Globus pallidus (tissue), 1 donor: ENCODE data around the gene ZDHHC14.
"Not testable (repeated sequence)": the region's sequence is repeated elsewhere in the genome, so short reads cannot be mapped to it uniquely, and the experiment has no call there.

Source experiments
- DNase-seq: peaks from one replicate; pipeline ENCODE4 v3.0.0-alpha.2; 2015; ENCODE audit warnings: low spot score

ZDHHC14 gene

DNA sequence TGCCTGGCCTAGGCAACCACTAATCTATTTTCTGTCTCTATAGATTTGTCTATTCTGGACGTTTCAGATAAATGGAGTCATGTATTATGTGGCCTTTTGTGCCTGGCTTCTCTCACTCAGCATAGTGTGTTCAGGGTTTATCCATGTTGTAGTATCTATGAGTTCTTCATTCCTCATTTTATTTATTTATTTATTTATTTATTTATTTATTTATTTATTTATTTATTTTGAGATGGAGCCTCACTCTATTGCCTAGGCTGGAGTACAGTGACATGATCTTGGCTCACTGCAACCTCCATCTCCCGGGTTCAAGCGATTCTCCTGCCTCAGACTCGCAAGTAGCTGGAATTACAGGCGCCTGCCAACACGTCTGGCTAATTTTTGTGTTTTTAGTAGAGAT, 86.3 kb downstream of the ZDHHC14 start:
- DNase-seq: not testable (repeated sequence)

DNA sequence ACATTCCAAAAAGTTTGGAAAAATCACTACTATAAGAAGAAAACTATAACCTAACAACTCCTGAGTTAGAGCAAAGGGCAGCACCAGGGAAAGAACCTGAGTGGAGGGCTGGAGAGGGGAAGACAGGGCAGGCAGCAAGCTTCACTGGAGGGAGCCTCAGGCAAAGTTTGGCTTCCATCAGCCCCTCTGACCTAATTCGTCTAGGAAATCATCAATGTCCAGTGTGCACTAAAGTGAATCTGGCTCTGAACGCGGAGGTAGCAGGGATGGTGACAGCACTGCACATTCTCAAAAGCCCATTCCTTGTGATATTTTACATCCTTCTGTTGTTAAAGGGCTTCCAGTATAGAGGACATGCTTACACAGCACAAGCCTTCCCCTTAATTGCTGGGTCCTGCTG, 87.1 kb downstream of the ZDHHC14 start:
- no peak for DNase-seq

DNA sequence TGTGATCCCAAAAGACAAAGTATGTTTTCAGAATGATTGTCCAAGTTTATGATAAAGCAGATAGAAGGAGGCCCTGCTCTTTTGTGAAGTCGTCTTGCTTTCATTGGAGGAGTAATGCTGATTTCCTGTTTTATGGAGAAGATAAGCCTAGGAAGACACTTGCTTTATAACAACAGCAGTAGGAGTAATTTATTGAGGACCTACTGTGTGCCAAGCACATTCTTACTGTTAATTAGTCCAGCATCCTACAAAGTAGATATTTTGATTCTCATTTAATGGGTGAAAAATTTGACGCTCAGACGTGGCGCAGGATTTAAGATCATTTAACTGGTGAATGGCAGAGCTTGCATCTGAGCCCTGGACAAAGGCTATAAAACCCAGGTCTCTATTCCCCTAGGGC, 87.6 kb downstream of the ZDHHC14 start:
- DNase-seq: no peak

DNA sequence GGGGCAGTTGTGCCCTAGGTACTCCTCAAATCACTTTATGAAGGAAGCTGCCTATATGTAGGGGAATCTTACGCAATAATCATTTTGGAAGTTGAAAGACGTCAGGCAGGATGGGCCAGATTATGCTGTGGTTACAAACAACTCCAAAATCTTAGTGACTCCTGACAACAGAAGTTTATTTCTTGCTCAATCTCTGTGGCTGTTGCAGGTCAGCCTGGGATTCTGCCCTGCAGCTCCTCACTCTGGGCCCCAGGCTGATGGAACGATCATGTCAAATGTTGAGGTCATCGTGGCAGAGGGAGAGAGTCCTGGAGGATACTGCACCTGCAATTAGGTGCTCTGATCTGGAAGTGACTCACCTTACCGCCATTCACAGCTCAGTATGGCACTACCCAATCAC, 88.4 kb downstream of the ZDHHC14 start:
- no peak for DNase-seq

DNA sequence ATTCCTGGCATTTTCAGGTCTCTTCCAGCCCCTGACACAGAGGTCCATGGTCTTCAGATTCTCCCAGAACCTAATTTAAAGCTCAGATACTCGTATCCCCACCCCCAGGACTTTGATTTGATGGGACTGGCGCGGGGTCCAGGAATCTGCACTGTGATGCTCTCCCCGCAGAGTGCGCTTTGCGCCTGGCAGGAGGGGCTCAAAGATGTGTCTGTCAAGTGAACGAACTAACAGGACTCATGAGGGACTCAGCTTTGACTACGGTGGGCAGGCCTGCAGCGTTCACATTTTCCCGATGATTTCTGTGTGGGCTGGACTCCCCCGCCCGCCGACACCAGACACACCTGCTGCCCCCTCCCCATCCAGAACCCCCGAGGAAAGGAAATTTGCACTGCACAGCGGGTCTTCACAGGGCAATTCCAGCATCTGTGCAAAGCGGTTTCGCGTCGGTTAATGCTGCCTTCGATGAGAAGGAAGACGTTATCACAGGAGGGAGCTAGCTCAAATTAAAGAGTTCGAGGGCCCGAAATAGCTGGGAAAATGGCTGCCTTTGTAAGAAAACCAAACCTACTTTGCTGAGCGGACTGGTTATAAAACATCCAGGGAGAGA, 90.2 kb downstream of the ZDHHC14 start:
- DNase-seq: no peak

DNA sequence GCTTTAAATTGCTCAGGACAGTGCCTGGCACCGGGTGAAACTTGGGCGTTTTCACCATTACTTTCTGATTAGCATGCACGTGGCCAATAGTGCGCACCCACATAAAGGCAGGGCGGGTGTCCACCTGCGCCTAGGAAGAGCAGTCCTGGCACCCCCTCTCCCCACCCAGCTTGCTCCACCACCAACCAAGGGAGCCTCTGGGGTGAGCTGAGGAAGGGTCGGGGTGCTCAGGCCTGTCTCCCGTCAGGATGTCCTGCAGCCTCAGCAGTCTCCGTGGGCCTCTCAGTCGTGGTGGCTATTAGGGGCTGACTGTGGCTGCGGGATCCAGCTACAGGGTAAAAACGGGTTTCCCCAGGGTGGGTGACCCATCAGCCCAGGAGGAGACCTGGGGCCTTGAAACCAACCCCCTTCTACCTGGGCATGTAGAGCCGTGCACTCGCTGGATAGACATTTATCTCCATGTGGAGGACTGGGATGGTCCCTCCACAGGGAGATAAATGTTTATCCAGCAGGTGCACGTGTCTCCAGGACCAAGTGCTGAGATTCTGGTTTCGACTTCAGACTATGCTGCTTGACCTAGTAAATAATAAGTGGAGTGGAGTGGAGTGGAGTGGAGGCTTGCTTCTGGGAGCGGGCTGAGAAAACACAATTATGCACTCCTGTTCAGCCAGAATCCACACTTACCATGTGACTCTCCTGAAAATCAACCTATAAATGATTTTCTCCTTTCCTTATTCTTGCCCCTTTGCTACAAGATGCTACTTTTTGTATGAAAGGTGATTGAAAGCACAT, 91.1 kb downstream of the ZDHHC14 start:
- no peak for DNase-seq

GRCh38 chr6:157476797-157477196, 95.8 kb downstream of the ZDHHC14 start:
- DNase-seq: no peak

- no peak for DNase-seq
These were observed 97.9 kb downstream of the ZDHHC14 start for GRCh38 chr6:157478926-157479325.

- DNase-seq: no peak
These were observed 98.7 kb downstream of the ZDHHC14 start for GRCh38 chr6:157479464-157480303.

DNA sequence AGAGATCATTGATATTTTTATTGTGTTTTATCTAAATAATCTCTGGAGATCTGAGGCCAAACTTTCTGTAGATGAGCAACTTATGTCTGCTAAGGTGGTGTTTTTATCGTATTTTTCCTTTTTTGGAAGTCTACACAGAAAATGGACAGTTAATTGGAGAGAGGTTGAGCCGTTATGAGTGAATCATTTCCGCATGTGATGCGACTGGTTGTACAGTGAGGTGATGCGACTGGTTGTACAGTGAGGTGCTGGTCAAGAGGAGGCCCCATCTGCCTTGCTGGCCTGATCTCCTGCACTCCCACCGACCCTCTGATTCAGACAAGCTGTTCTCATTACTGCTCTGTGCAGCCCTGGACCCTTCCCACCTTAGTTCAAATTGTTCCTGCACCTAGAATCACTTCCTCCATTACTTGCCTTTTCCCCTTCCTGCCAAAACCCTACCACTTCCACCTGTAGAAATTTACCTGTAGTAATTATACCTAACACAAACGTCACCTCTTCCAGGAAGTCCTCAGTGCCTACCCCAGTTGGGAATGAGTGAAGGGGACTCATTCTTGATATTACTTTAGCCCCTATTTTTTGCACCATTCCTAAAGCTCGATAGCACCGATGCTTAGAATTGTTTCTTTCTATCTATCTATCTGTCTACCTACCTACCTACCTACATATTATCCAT, 100.3 kb downstream of the ZDHHC14 start:
- DNase-seq: no peak

DNA sequence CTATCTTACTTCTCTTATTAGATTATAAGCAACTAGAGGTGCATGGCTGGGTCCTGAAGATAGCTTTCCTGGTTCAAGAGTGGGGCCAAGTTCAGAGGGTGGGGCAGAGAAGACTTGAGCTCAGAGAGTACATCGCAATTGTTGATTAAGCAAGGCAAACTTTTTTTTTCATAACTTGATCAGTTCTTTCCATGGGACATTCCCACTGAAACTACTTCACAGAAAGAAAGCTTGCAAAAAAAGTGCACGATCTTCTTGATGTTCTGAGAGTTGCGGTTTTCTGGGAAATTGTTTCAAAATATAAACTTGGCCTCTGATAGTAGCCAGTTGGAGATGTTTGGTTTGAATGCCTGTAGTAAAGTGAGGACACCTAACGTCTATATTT, 100.9 kb downstream of the ZDHHC14 start:
- no peak for DNase-seq

DNA sequence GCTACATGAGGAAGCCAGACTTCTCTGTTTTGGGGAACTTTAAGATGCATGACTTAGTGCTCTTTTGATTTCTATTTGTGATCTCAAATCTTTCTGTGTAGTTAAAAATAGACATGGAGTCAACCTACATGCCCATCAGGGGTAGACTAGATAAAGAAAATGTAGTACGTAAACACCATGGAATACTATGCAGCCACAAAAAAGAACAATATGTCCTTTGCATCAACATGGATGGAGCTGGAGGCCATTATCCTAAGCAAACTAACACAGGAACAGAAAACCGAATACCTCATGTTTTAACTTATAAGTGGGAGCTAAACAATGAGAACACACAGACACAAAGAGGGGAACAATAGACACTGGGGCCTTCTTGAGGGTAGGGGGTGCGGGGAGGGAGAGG, 102.8 kb downstream of the ZDHHC14 start:
- no peak for DNase-seq

- no peak for DNase-seq
These were observed 103.2 kb downstream of the ZDHHC14 start for GRCh38 chr6:157484181-157484580.

DNA sequence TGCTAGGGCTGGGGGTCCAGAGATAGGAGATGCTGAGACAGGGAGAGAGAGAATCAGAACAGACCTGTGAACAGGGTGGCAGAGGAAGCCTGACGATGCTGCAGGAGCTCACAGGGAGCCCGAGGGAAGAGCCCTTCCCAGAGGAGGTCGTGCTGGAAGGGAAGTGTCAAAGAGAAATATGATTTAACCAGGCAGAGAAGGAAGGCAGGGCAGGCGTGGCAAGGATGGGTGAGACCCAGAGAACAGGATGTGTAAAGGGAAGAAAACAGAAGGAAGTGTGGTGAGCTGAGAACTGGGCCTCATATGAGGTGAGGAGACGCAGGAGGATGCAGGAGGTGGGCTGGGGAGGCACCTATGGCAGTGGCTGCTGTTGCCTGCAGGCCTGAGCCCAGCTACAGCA, 105.6 kb downstream of the ZDHHC14 start:
- no peak for DNase-seq

DNA sequence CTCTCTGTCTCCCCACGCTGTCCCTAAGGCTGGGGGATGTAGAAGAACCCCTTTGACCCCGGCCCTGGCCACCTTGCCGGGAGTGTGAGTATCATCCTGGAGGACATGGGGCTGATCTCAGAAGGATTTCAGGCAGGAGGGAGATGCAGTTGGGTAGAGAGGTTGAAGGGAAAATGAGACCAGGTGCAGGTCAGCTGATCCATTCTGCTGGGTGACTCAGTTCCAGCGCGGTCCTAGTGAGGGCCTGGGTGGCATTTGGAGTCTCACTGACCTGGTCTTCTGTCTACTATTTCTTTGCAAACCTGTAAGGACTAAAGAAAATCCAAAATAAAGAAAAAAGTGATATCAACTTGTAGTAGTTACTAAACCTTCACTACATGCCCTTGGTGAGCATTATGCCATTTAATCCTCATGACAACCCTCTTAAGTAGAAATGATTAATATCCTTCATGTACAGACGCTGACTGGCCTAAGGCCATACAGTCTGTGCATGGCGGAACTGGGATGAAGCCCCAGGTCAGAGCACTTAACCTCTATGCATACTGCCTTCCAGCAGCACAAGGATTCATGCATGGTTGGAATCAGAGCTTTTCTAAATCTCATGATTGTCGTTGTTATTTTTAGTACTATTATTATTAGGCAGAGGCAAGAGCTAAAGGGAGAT, 106.3 kb downstream of the ZDHHC14 start:
- DNase-seq: no peak

- no peak for DNase-seq
These were observed 107.1 kb downstream of the ZDHHC14 start for GRCh38 chr6:157488058-157488457.

- no peak for DNase-seq
These were observed 107.7 kb downstream of the ZDHHC14 start for GRCh38 chr6:157488716-157489118.

- no peak for DNase-seq
These were observed 109.8 kb downstream of the ZDHHC14 start for GRCh38 chr6:157490611-157491269.

DNA sequence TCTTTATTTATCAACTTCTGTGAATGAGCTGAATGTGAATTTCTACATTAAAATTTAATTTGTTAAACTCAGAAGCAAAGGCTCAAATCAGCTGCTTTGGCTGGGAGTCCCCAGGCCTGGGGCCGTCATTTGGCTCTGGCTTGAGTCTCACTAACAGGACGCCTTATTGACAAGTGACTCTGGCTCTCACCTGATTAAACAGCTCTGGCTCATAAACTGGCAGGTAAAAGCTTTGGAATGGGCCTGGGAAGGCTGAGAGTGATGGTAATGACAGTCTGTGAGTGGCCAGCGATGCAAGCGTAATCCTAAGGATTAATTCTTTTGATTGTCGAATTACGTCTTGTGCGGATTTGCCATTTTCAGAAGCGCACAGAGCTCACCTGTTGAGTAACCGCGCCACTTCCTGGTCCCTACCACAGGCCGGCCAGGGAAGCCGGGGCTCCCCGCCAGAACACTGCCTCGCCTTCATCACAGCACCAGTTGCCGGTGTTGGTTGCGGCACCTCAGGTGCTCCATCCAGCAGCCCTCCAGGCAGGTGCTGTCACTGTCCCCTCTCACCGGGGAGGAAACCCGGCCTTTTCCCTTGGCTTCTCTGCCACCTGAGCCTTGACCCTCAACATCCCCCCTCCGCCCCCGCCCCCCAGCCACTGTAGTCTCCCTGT, 110.7 kb downstream of the ZDHHC14 start:
- no peak for DNase-seq

DNA sequence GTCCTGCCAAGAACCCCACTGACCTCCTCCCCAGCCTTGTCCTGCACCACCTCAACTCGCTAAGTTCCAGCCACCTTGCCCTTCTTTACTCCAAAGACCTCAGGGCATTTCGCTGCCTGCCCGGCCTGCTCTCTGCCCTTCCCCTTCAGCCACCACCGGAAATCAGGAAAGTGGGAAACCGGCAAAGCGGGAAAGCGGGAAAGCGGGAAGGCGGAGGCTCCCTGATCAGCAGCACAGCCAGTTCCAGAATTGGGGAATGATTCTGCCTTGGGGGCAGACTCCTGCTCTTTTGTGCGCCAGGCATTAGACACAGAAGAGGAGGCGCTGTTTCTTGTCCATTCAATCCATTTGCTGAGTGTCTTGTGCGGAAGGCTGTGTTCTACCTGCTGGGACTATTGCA, 111.3 kb downstream of the ZDHHC14 start:
- DNase-seq: no peak

DNA sequence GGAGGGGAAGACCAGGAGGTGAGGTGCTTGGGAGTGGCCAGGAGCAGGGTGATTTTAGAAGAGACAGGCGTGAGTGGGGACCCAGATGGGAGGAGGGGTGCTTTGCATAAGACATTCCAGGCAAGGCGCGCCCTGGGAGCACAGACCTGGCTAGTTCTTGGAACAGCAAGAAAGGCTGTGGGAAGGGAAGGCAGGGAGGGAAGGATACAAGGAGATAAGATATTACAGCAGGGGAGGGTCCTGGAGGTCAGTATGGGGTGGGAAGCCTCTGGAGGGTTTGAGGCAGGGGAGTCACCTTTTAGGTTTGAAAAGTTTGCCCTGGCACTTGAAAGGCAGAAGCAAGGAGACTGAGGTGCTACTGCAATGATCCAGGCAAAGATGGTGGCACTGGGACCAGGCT, 111.8 kb downstream of the ZDHHC14 start:
- no peak for DNase-seq
